GM18858 (cell line): ENCODE results near the gene MAPK1.
"Not testable (repeated sequence)": the region's sequence is repeated elsewhere in the genome, so short reads cannot be mapped to it uniquely, and the experiment has no call there.

Source experiments
- ATAC-seq: cut with Tn5 transposase; IDR thresholded peaks from one replicate; pipeline ENCODE4 v1.9.1; 2021; ENCODE audit not compliant: unreplicated experiment

Gene MAPK1

DNA sequence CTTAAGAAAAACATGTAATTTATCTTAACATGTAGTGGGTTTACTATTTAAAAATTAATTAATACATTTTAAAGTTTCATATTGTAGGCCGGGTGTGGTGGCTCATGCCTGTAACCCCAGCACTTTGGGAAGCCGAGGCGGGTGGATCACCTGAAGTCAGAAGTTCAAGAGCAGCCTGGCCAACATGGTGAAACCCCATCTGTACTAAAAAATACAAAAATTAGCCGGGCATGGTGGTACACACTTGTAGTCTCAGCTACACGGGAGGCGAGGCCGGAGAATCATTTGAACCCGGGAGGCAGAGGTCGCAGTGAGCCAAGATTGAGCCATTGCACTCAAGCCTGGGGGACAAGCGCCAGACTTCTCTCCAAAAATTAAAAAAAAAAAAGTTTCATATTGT lies 73.7 kb downstream of the MAPK1 start:
- not testable (repeated sequence) for ATAC-seq

DNA sequence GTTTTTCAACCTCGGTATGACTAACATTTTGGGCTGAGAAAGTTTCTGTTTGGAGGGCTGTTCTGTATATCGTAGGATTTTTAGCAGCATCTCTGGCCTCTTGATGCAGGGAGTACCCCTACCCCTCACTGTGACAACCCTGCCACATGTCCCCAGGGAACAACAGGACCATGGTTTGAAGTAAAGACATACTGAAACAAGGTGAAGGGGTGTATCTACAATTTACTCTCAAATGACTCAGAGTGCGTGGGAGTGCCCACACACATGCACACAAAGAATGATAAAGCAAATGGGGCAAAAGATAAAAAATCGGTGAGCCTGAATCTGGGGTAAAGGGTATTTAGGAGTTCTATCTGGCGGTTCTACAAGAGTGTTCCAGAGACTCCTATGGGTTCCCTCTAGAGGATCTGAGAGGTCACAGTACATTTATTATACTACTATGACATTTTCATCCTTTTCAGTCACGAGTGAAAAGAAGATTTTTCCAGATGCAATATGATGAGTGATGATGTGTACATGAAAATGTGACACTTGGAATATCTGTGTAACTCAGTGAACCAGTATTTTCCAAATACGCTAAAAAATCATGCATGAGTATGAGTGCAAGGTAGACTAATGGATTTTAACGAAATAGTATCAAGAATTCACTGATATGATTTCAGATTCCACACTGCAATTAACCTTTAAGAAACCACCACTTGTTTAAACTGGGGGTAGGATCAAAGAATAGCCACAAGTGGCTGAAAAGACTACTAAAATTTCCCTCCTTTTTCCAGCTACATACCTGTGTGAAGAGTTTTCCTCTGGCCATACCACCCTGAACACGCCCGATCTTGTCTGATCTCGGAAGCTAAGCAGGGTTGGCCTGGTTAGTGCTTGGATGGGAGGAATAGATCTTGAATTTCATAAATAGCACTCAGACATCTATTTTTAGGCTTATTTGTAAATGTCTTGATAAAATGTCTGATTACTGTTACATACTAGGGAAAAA lies 75.5 kb downstream of the MAPK1 start:
- ATAC-seq, result no peak

DNA sequence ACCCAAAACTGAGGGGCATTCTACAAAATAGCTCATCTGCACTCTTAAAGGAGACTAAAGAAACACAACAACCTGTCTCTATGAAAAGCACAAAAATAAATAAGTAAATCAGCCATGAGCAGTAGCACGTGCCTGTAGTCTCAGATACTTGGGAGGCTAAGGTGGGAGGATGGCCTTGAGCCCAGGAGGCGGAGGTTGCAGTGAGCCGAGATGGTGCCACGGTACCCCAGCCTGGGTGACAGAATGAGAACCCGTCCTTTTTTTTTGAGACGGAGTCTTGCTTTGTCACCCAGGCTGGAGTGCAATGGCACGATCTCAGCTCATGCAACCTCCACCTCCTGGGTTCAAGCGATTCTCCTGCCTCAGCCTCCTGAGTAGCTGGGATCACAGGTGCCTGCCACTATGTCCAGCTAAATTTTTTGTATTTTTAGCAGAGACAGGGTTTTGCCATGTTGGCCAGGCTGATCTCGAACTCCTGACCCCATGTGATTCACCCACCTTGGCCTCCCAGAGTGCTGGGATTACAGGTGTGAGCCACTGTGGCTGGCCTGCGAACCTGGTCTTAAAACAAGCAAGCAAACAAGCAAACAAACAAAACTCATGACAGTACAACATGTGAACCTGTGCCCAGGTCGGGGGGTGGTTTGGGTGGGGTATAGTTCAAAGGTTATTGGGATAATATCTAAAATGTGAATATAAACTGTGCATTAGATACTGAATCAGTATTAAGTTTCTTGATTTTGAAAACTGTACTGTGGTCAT lies 76.4 kb downstream of the MAPK1 start:
- not testable (repeated sequence) for ATAC-seq

DNA sequence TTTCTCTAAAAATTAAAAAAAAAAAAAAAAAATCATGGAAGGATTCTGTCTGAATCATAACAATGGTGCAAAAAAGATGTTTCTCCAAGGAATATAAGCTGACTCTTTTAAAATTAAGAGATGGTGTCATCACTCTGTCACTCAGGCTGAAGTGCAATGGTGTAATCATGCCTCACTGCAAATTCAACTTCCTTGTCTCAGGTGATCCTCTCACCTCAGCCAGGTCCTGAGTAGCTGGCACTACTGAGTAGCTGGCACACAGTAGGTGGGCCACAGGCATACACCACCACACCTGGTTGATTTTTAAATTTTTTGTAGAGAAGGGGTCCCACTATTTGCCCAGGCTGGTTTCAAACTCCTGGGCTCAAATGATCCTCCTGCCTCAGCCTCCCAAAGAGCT lies 77.1 kb downstream of the MAPK1 start:
- ATAC-seq, result no peak

DNA sequence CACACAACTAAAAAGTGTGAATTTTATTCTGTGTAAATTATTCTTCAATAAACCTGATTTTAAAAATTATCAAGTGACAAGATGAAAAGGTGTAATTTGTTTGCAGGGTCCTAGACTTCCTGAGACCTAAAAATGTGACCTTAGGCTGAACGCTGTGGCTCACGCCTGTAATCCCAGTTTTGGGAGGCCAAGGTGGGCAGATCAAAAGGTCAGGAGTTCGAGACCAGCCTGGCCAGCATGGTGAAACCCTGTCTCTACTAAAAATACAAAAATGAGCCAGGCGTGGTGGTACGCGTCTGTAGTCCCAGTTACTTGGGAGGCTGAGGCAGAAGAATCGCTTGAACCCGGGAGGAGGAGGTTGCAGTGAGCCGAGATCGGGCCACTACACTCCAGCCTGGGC lies 79.9 kb downstream of the MAPK1 start:
- ATAC-seq, result not testable (repeated sequence)

DNA sequence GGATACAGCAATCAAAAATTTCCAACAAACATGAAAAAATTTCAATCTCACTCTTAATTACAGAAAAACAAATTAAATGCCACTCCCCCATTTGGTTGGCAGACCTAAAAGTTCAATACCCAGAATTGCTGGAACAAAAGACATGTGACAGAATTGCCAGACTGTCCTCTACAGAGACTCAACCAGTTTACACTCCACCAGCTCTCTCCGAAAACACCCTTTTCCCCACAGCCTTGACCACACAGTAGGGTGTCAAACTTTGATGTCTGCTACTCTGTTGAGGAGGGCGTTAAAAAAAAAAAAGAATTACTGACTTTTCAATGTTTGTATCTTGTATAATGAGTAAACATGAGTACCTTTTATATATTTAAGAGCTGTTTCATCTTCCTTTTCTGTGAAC lies 87.2 kb downstream of the MAPK1 start:
- no peak for ATAC-seq

DNA sequence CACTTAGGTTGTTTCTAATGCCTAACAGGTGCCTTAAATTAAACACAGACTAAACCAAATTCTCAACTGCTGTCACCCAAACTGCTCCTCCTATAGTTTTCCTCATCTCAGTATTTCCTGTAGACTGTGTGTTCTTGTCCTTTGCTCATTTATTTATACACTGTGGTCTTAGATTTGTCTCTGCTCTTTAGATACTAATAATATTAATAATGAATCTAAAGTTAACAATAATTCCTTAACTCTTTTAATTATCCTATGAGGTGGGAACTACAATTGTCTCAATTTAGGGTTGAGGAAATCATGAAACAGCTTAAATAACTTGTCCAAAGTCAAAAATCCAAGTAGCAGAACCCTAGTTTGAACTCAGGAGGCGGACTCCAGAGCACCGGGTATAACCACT lies 88.0 kb downstream of the MAPK1 start:
- no peak for ATAC-seq

DNA sequence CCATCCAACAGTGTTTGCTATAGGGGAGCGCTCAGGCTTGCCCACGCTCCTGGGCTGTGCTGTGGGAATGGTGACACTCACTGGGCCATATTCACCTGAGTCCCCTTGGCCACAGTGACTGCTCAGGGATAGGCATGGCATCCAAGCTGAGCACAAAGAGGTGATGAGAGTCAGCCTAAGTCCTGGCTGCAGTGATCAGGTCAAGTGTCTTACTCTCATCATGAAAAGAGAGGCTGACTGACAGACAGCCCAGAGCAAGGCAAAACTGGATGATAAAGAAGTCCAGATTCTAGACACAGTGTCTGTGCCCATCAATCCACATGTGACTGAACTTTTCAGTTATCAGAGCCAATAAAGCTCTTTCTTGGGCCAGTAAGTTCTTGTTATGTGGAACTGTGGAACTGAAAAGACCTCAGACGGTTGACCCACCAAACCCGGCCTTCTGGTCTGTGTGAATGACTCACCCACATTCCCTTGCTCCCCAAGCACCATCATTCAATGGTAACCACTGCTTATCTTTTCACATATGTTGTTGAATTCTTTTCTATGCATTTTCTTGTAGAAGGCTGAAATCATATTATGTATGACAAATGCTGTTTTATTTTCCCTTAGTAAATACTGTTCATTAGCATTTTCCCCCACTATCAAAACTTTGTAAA lies 88.6 kb downstream of the MAPK1 start:
- ATAC-seq, result no peak

DNA sequence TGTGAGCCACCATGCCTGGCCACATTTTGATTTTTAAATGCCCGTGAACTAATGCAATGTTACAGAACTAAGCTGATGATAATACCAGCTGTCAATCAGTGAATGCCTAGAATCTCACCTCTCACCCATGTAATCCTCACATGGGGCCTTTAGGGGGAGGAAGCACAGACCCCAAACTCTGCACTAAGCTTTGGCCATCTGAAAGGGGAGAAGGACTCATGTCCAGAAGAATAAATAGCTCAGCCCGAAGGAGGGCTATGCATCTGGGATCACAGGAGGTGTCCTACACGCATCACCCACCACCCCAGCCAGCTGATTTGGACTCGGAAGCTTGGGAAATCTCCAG lies 95.8 kb downstream of the MAPK1 start:
- ATAC-seq, result no peak

DNA sequence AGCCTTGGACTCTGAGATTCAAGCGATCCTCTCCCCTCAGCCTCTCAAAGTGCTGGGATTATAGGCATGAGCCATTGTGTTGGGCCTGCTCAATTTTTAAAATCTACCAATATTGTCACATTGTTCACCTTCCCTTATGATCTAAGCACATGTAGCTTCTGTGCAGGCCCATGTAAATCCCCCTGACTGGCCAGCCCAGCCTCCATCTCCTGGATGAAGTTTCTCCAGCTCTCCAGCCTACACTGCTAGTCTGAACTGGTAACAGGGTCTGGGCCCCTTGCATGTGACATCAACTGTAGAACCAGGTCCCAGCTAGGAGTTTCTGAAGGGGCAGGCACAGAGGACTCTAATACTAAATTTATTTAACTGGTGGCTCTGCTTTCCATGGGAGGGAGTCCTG lies 99.0 kb downstream of the MAPK1 start:
- no peak for ATAC-seq

DNA sequence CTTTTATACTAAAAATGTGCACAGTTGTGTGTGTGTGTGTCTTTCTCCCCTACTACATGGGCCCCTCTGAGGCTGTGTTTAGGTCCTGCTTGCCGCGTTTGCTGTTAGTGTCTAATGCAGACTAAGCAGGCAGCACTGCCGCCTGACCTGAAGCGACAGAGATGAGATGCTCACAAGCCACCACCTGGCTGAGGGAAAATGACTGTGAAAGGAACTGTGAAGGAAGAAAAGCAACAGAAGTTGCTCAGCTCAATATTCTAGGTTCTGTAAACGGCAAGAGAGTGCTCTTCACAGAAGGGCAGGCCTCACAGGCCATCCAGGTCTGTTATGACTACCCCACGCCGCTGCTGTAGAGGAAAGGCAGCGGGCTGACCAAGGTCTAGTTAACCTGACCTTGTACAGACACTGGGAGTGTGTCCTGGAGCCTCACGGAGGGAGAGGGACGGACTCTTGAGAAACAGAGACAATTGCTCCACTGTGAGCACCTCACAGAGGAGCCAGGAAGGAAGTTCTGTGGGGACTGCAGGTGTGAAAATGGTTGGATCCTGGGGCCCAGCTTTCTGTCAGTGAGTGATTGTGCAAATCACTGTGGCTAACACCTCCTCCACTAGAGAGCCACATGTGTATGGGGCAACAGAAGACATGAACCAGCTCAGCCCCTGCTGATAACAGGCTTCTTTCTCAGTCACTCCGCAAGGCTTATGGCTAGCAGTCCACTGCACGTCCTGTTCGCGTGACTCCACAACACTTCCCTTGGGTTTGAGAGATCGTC lies 100.6 kb downstream of the MAPK1 start:
- peak; percentile 42 for ATAC-seq

DNA sequence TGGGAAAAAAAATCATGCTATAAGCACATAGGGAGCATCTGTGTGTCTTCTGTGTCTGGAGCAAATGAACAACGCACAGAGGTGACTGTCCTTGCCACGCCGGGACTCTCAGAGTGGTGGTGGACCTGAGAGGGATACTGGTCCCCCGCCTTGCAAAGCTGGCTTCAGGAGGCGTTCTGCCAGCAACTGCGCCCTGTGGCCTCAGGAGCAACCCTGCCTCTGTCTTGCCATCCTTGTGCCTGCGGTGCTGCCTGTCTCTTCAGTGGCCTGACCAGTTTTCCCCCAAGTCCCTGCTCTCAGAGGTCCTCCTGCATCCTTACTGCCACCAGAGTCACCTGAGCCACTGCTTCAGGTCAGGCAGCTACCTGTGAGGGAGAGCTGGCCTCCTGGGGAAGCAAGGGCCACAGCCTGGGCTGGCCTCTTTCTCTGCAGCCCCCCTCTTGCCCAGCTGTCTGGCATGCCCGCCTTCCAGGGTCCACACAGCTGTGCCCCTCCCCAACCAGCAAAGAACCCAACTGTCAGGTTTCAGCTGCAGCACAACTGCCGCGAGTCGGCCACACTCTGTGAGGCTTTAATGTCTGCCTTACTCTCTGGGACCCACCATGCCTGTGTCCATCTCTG lies 101.4 kb downstream of the MAPK1 start:
- no peak for ATAC-seq

DNA sequence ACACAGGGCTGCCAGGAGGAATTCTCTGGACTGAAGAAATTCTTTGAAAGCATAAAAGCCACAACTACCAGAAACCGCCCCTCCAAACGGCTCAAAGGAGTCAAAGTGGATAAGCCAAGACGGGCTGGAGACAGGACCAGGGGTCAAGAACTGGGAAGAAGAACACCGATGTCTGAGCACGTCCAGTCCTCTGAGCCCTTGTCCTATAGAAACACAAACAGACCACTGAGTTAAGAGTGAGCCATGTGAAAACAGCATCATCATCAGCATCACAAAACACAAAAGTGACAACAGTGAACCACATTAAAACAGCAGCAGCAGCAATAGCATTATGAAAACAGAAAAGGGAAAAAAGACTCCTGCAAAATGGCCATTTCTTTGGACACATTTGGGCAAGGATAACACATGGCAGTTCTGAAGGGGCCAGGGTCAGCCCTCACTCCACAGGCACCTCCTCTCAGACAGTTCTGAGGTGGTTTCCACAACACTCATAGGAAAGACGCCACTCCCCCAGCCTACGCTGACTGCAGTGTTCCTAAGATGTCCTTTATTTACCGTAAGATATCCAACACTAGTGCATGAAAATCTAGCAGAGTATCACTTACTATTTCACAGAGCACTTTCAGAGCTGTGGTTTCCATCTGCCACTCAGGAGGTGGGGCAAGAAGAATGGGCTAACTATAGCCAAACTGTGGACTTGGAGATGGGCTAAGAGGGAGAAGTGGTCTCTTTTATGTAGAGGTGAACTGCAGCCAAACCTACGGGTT lies 103.2 kb downstream of the MAPK1 start:
- no peak for ATAC-seq

DNA sequence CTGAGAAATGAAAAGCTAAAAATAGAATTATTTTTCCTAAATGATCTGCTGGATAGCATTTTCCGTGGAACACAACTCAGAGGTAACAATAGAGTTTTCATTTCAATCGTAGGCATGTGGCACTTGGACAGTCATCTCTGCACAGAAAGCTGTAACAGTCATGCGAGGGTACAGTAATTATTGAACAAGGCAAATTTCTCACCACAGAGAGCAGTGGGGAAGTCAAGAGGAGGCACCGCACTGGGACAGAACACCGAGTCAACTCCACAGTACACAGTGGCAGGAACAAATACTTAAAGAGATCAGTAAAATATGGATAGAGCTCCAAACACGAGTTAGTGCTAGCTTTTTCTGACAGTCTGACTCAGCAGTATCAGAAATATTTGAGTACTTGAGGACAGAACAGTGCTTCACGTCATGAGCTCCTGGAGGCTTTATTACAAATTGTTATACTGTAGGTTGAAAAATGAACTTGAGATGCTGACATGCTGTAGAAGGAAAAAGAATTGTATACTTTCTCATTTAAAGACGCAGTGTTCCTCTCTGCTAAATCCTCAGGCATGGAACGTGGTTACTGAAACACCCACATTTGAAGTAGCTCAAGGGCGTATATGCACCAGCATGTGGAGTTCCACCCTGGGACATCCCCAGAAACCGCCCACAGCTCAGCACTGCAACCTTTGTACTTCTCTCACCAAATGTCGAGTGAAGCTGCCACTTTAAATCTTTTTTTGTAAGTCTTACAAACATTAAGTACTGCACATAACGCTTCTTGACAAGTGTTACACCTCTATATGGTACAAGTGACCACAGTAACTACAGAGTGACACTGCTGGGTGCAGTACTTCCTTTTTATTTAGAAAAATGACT lies 104.5 kb downstream of the MAPK1 start:
- no peak for ATAC-seq

DNA sequence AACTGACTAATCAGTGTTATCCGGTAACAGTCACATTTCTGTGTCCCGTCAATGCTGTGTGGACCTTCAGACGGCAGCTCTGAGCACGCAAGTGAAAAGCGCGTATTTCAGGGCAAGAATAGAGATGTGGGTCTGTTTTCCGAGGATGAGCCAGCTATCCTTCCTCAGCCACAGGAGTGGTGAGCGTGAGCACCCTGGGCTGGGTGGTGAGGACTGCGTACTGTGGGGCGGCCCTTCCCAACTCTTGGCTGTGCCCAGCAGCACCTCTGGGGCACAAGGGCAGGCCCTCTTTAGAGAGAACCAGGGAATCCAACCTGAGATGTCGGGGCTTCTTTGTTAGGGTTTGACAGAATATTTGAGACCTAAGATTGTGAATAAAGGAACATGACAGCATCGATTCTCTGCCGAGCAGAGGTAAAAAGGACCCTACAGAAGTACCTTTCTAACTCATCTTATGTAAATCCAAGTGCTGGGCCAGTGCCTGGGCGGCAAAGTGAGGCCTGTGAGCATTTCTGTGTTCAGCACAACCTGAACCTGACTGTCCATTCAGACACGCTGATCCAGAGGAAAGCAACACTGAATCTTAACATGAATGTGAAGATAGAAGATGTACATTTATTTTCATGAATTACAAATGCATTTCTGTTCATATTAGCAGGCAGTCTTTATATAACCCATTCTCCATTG lies 105.3 kb downstream of the MAPK1 start:
- ATAC-seq, result no peak

DNA sequence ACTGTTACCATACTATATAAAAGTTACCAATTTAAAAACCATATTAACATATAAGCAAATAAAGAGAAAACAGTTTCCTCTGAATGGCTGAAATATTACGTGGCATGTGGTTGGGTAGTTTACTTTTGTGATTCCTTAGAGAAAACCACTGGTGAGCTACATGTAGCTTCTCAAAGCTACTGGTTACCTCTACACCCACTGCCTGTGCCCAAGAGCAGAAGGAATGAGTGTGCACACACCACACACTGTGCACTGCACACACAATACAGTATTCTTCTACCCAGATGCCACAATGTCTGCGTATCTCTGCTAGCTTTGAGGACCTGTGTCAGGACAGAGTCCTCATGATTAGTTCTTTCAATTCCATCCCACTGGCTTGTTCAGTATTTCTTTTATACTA lies 106.4 kb downstream of the MAPK1 start:
- no peak for ATAC-seq

DNA sequence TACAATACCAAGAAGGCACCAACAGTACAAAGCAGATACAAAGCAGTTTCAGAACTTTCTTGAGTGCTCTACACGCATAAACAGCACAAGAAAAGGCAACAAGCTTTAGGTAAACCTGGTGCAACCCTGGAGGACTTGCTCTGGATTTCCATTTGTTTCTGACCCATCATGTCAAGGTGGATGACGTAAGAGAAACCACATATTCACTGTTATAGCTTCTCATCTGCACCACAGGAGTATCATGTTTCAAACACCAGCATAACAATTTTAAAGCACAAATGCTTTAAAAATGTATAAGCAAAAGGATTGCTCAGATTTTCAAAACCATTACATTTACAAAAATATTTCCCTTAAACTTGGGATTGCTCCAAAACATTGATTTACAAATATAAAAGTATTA lies 106.8 kb downstream of the MAPK1 start:
- no peak for ATAC-seq
